PFSK-1 (cell line): ENCODE measurements around the gene QSER1.

Experiments
- FOXP2 ChIP-seq: optimal IDR thresholded peaks from 2 replicates; pipeline ENCODE3; 2011; ENCODE audit warnings: borderline replicate concordance, control low read depth, inconsistent platforms; ENCODE audit not compliant: insufficient read depth; ENCODE audit errors: extremely low read length, extremely low read depth
- POLR2AphosphoS5 ChIP-seq: IDR thresholded peaks from 2 replicates; pipeline ENCODE4 v1.6.1; 2012; ENCODE audit warnings: low read depth, mild to moderate bottlenecking, control low read depth, low read length, moderate library complexity
- SIN3A ChIP-seq: IDR thresholded peaks from 2 replicates; pipeline ENCODE4 v1.6.1; 2012; ENCODE audit warnings: mild to moderate bottlenecking, low read length, moderate library complexity, borderline replicate concordance; ENCODE audit not compliant: insufficient read depth
- TAF1 ChIP-seq: IDR thresholded peaks from 2 replicates; pipeline ENCODE4 v1.6.1; 2012; ENCODE audit warnings: low read length, control low read depth, borderline replicate concordance; ENCODE audit not compliant: insufficient read depth
- TF ChIP-seq, protein P1 (sequence below), 2 experiments: IDR thresholded peaks; 2 replicates each; pipeline versions ENCODE4 v1.6.1 to v1.8.0; 2011 to 2012; ENCODE audit warnings: low read depth in 2 of 2, low read length in 2 of 2, control low read depth in 1 of 2, inconsistent platforms in 1 of 2, mild to moderate bottlenecking in 1 of 2, moderate library complexity in 1 of 2; ENCODE audit not compliant: insufficient read depth in 1 of 2

The QSER1 gene

DNA sequence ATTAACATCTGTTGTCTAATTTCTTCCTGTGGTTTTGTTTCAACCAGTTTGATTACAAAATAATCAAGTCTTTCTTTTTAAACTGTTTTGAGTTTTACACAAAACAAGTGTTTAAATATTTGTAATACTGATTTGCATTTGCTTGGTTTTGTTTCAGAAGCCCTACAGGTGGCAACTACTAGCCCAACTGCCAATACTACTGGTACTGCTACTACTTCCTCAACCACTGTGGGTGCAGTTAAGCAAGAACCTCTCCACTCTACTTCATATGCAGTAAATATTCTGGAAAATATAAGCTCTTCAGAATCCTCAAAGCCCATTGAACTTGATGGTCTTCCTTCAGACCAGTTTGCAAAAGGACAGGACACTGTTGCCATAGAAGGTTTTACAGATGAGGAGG lies 61.1 kb downstream of the QSER1 start:
- TF ChIP-seq, protein P1, sequence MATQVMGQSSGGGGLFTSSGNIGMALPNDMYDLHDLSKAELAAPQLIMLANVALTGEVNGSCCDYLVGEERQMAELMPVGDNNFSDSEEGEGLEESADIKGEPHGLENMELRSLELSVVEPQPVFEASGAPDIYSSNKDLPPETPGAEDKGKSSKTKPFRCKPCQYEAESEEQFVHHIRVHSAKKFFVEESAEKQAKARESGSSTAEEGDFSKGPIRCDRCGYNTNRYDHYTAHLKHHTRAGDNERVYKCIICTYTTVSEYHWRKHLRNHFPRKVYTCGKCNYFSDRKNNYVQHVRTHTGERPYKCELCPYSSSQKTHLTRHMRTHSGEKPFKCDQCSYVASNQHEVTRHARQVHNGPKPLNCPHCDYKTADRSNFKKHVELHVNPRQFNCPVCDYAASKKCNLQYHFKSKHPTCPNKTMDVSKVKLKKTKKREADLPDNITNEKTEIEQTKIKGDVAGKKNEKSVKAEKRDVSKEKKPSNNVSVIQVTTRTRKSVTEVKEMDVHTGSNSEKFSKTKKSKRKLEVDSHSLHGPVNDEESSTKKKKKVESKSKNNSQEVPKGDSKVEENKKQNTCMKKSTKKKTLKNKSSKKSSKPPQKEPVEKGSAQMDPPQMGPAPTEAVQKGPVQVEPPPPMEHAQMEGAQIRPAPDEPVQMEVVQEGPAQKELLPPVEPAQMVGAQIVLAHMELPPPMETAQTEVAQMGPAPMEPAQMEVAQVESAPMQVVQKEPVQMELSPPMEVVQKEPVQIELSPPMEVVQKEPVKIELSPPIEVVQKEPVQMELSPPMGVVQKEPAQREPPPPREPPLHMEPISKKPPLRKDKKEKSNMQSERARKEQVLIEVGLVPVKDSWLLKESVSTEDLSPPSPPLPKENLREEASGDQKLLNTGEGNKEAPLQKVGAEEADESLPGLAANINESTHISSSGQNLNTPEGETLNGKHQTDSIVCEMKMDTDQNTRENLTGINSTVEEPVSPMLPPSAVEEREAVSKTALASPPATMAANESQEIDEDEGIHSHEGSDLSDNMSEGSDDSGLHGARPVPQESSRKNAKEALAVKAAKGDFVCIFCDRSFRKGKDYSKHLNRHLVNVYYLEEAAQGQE (IDR thresholded peaks at IDR 0.05; ENCODE audit: insufficient read depth in 1 of 2, low read depth in 2 of 2, low read length in 2 of 2), result no peak
- TF ChIP-seq POLR2AphosphoS5 (no peak), SIN3A (no peak), TAF1 (no peak), FOXP2 (no peak)

DNA sequence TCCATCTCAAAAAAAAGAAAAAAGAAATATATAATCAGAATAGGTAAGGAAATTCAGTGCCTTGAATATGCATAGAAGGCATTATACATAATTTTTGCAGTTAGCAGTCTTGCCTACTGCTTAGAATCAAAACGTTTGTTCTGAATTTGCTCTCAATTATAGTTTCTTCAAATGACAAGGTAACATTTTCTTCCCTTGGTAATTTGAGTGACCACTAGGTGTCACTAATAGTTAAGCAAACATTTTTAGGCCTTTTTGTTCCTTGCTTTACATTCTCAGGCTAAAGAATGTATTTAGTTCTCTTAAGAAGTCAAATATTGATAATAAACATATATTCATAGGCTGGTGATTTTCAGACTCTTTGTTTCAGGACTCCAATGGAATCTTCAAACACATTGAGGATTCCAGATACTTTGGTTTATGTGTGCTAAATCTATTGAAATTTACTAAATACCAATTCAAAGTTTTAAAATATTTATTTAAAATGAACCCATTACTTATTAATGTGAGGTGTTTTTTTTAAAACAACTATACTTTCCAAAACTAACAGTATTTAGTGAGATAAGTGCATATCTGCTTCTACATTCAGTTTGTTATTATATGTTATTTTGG lies 68.0 kb downstream of the QSER1 start:
- TF ChIP-seq POLR2AphosphoS5 (no peak), TAF1 (no peak), FOXP2 (no peak), SIN3A (no peak)
- TF ChIP-seq, protein P1 (IDR thresholded peaks at IDR 0.05; ENCODE audit: insufficient read depth in 1 of 2, low read depth in 2 of 2, low read length in 2 of 2), result no peak

DNA sequence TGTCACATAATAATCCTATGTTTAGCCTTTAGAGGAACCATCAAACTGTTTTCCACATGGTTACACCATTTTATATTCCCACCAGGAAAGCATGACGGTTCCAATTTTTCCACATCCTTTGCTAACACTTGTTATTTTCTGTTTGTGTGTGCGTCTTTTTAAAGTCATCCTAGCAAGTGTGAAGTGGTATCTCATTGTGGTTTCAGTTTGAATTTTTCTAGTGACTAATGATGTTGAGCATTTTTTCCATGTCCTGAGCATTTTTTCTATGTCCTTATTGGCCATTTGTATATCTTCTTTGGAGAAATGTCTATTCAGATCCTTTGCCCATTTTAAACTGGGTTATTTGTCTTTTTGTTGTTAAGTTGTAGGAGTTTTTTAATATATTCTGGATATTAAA lies 69.4 kb downstream of the QSER1 start:
- TF ChIP-seq, protein P1 (IDR thresholded peaks at IDR 0.05; ENCODE audit: insufficient read depth in 1 of 2, low read depth in 2 of 2, low read length in 2 of 2), result no peak

DNA sequence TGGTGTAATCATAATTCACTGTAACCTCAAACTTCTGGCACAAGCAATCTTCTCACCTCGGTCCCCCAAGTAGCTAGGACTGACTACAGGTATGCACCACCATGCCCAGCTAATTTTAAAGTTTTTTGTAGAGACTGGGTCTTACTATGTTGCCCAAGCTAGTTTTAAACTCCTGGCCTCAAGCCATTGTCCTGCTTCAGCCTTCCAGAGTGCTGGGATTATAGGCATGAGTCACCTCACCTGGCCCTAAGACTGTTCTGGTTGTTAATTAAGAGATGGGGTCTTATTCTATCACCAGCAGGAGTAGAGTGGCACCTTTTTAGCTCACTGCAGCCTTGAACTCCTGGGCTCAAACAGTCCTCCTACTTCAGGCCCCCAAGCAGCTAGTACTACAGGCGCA lies 71.1 kb downstream of the QSER1 start:
- no peak for TF ChIP-seq TAF1
- TF ChIP-seq SIN3A, result no peak
- TF ChIP-seq FOXP2, result no peak
- TF ChIP-seq, protein P1 (IDR thresholded peaks at IDR 0.05; ENCODE audit: insufficient read depth in 1 of 2, low read depth in 2 of 2, low read length in 2 of 2), result no peak
- TF ChIP-seq POLR2AphosphoS5, result no peak

DNA sequence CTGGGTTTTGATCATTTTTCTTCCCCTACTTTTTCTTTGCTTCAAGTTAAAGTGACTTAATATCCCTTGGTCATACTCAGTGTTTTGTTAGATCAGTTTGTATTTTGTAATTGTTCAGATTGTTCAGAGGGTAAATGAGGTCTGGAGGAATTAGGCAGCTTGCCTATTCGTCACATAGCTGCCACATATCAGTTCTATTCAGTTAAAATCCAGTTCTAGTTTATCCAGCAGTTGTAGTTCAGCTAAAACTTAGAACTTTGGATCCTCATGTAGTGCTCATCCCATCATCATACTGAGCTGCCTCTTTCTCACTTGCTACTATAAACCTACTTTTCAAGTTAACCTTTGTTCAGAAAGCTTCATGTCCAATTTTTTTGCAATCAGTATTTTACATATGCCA lies 75.9 kb downstream of the QSER1 start:
- no peak for TF ChIP-seq FOXP2
- TF ChIP-seq, protein P1 (IDR thresholded peaks at IDR 0.05; ENCODE audit: insufficient read depth in 1 of 2, low read depth in 2 of 2, low read length in 2 of 2), result no peak
- no peak for TF ChIP-seq POLR2AphosphoS5
- TF ChIP-seq SIN3A, result no peak
- TF ChIP-seq TAF1, result no peak
